Activated T-helper 1 cell treated with anti-CD3 and anti-CD28 coated beads, Interleukin-12 subunit alpha, Interleukin-12 subunit beta, Interleukin-2, Interleukin-4 antibody, amounts not matched to agents 30 ng/mL and 10 ng/mL and 1 ng/mL, durations not matched to agents 14 hours and 24 hours and 36 hours (primary cell): ENCODE data around the gene PRPS2. TPM values are rescaled to one million over a fixed set of nuclear protein-coding genes. Genes with fewer than 3 reads are reported as not detected.

Experiments
- DNase-seq: peaks from one replicate; pipeline ENCODE4 v3.0.0; 2021; ENCODE audit warnings: low spot score
- H3K27ac Mint-ChIP-seq: one replicate; pipeline ENCODE4 v1.8.0; 2021; ENCODE audit warnings: mild to moderate bottlenecking, mixed read lengths
- H3K27me3 Mint-ChIP-seq: one replicate; pipeline ENCODE4 v1.8.0; 2022; ENCODE audit warnings: mild to moderate bottlenecking, moderate library complexity, mixed read lengths; ENCODE audit not compliant: insufficient read depth
- H3K36me3 Mint-ChIP-seq: one replicate; pipeline ENCODE4 v1.8.0; 2021; ENCODE audit warnings: low read depth, mixed read lengths
- H3K4me1 Mint-ChIP-seq: one replicate; pipeline ENCODE4 v1.8.0; 2021; ENCODE audit warnings: low read depth, mixed read lengths
- H3K4me3 Mint-ChIP-seq: one replicate; pipeline ENCODE4 v1.8.0; 2021; ENCODE audit warnings: mild to moderate bottlenecking, moderate library complexity, mixed read lengths
- H3K9me3 Mint-ChIP-seq: one replicate; pipeline ENCODE4 v1.8.0; 2021; ENCODE audit warnings: mixed read lengths
- intact Hi-C: fragments of 100-400 bp; cut with micrococcal nuclease; formaldehyde crosslinking; loops from one replicate; pipeline ENCODE4 v1.15.1; 2024
- total RNA-seq: library from RNA; stranded (reverse); gene quantifications from 2 replicates; pipeline ENCODE4 v1.2.3, GENCODE V29; 2022

Gene PRPS2
- total RNA-seq, 1 donor from 2014 or later: 115 TPM

GRCh38 chrX:12820737-12821136 is 29.5 kb downstream of the PRPS2 start:
- H3K4me1 Mint-ChIP-seq: no peaks in the 10 kb centered on the region
- H3K9me3 Mint-ChIP-seq: no peaks in the 10 kb centered on the region
- no peaks in the 10 kb centered on the region for H3K27me3 Mint-ChIP-seq
- intact Hi-C loops: no loop called here
- no peak overlapping the region for H3K4me3 Mint-ChIP-seq
- peaks cover 46% of the 10 kb centered on the region for H3K36me3 Mint-ChIP-seq
- DNase-seq: no peak
- H3K27ac Mint-ChIP-seq: no peak overlapping the region

- Mint-ChIP-seq H3K27me3 (no peaks in the 10 kb centered on the region), H3K27ac (no peak overlapping the region), H3K4me3 (no peak overlapping the region), H3K4me1 (no peaks in the 10 kb centered on the region), H3K36me3 (peaks cover 29% of the 10 kb centered on the region), H3K9me3 (no peaks in the 10 kb centered on the region)
- DNase-seq: no peak
- intact Hi-C loops: no loop called here
Observed at GRCh38 chrX:12824944-12825343, 33.7 kb downstream of the PRPS2 start.

- intact Hi-C loops: no loop called here
- Mint-ChIP-seq H3K36me3 (peaks cover 26% of the 10 kb centered on the region), H3K27ac (no peak overlapping the region), H3K4me1 (no peaks in the 10 kb centered on the region), H3K4me3 (no peak overlapping the region), H3K9me3 (no peaks in the 10 kb centered on the region), H3K27me3 (no peaks in the 10 kb centered on the region)
- DNase-seq: no peak
Observed at GRCh38 chrX:12825801-12826200, 34.6 kb downstream of the PRPS2 start.

GRCh38 chrX:12843061-12843667 is 52.0 kb downstream of the PRPS2 start:
- peak overlapping the region; percentile 75 for H3K4me3 Mint-ChIP-seq
- intact Hi-C loops: no loop called here
- no peaks in the 10 kb centered on the region for H3K36me3 Mint-ChIP-seq

GRCh38 chrX:12843668-12844279 is 52.6 kb downstream of the PRPS2 start:
- Mint-ChIP-seq H3K4me3 (peak overlapping the region; percentile 75), H3K4me1 (peaks cover 11% of the 10 kb centered on the region), H3K27ac (peak overlapping the region; percentile 91), H3K36me3 (no peaks in the 10 kb centered on the region), H3K27me3 (no peaks in the 10 kb centered on the region), H3K9me3 (peaks cover 6% of the 10 kb centered on the region)
- intact Hi-C loops: no loop called here
- no peak for DNase-seq

More at GRCh38 chrX:12843061-12843667, 52.0 kb downstream of the PRPS2 start:
- peaks cover 6% of the 10 kb centered on the region for H3K9me3 Mint-ChIP-seq
- DNase-seq: no peak
- H3K27ac Mint-ChIP-seq: peak overlapping the region; percentile 91
- no peaks in the 10 kb centered on the region for H3K27me3 Mint-ChIP-seq
- peaks cover 11% of the 10 kb centered on the region for H3K4me1 Mint-ChIP-seq

- peak overlapping the region; percentile 91 for H3K27ac Mint-ChIP-seq
- no peaks in the 10 kb centered on the region for H3K27me3 Mint-ChIP-seq
- DNase-seq: no peak
- peaks cover 6% of the 10 kb centered on the region for H3K9me3 Mint-ChIP-seq
- H3K4me3 Mint-ChIP-seq: peak overlapping the region; percentile 75
- intact Hi-C loops: no loop called here
- peaks cover 11% of the 10 kb centered on the region for H3K4me1 Mint-ChIP-seq
- H3K36me3 Mint-ChIP-seq: no peaks in the 10 kb centered on the region
Observed at GRCh38 chrX:12844319-12844718, 53.1 kb downstream of the PRPS2 start.

- H3K27me3 Mint-ChIP-seq: no peaks in the 10 kb centered on the region
- no peaks in the 10 kb centered on the region for H3K36me3 Mint-ChIP-seq
- no peak overlapping the region for H3K4me3 Mint-ChIP-seq
Observed at GRCh38 chrX:12865359-12865758, 74.1 kb downstream of the PRPS2 start.

GRCh38 chrX:12866451-12867377 is 75.5 kb downstream of the PRPS2 start, which contains the start of gene TLR7:
Gene TLR7, plus strand, starts transcription at chrX:12867072. Its CDS starts 507 bp downstream, at chrX:12867579.
- Mint-ChIP-seq H3K36me3 (no peaks in the 10 kb centered on the region), H3K27me3 (no peaks in the 10 kb centered on the region), H3K9me3 (no peaks in the 10 kb centered on the region), H3K4me1 (peaks cover 11% of the 10 kb centered on the region), H3K27ac (no peak within 1 kb of the TSS), H3K4me3 (peak within 1 kb of the TSS; percentile 35)
- no peak for DNase-seq
- intact Hi-C loops: no loop called here

More at GRCh38 chrX:12865359-12865758, 74.1 kb downstream of the PRPS2 start:
- intact Hi-C loops: no loop called here
- no peak for DNase-seq
- no peaks in the 10 kb centered on the region for H3K9me3 Mint-ChIP-seq
- peaks cover 11% of the 10 kb centered on the region for H3K4me1 Mint-ChIP-seq
- no peak overlapping the region for H3K27ac Mint-ChIP-seq

GRCh38 chrX:12867685-12868084 is 76.5 kb downstream of the PRPS2 start:
- no peaks in the 10 kb centered on the region for H3K9me3 Mint-ChIP-seq
- H3K27ac Mint-ChIP-seq: no peak overlapping the region
- H3K4me1 Mint-ChIP-seq: peaks cover 11% of the 10 kb centered on the region
- H3K36me3 Mint-ChIP-seq: no peaks in the 10 kb centered on the region
- intact Hi-C loops: no loop called here
- H3K27me3 Mint-ChIP-seq: no peaks in the 10 kb centered on the region
- no peak for DNase-seq
- H3K4me3 Mint-ChIP-seq: peak overlapping the region; percentile 35

- Mint-ChIP-seq H3K36me3 (no peaks in the 10 kb centered on the region), H3K27ac (no peak overlapping the region), H3K27me3 (peaks cover 3% of the 10 kb centered on the region), H3K4me3 (no peak overlapping the region), H3K9me3 (no peaks in the 10 kb centered on the region), H3K4me1 (peaks cover 11% of the 10 kb centered on the region)
- DNase-seq: no peak
- intact Hi-C loops: no loop called here
Observed at GRCh38 chrX:12868747-12869146, 77.5 kb downstream of the PRPS2 start.

- Mint-ChIP-seq H3K4me3 (no peak overlapping the region), H3K36me3 (no peaks in the 10 kb centered on the region)
Observed at GRCh38 chrX:12871257-12871656, 80.0 kb downstream of the PRPS2 start.

GRCh38 chrX:12872741-12873140 is 81.5 kb downstream of the PRPS2 start:
- DNase-seq: no peak
- H3K4me1 Mint-ChIP-seq: peaks cover 4% of the 10 kb centered on the region
- H3K9me3 Mint-ChIP-seq: no peaks in the 10 kb centered on the region
- no peaks in the 10 kb centered on the region for H3K36me3 Mint-ChIP-seq
- H3K27ac Mint-ChIP-seq: no peak overlapping the region
- no peak overlapping the region for H3K4me3 Mint-ChIP-seq
- H3K27me3 Mint-ChIP-seq: peaks cover 3% of the 10 kb centered on the region
- intact Hi-C loops: no loop called here

More at GRCh38 chrX:12871257-12871656, 80.0 kb downstream of the PRPS2 start:
- intact Hi-C loops: no loop called here
- Mint-ChIP-seq H3K27me3 (peaks cover 3% of the 10 kb centered on the region), H3K9me3 (no peaks in the 10 kb centered on the region), H3K27ac (no peak overlapping the region), H3K4me1 (peaks cover 11% of the 10 kb centered on the region)
- DNase-seq: no peak
